TTC549 (cell line): Measurements from ENCODE around the gene SETD6.
A peak's percentile ranks its signal among the peaks of the same experiment; 100 is the strongest.

Source experiments
- FAIRE-seq: peaks from 2 replicates; lab custom pipeline; 2012; peaks lifted over from hg19 to GRCh38; lab: Jason Lieb, UNC

The SETD6 gene

GRCh38 chr16:58494981-58495520 lies 20.3 kb upstream of the SETD6 start:
- peak; percentile 81 for FAIRE-seq

DNA sequence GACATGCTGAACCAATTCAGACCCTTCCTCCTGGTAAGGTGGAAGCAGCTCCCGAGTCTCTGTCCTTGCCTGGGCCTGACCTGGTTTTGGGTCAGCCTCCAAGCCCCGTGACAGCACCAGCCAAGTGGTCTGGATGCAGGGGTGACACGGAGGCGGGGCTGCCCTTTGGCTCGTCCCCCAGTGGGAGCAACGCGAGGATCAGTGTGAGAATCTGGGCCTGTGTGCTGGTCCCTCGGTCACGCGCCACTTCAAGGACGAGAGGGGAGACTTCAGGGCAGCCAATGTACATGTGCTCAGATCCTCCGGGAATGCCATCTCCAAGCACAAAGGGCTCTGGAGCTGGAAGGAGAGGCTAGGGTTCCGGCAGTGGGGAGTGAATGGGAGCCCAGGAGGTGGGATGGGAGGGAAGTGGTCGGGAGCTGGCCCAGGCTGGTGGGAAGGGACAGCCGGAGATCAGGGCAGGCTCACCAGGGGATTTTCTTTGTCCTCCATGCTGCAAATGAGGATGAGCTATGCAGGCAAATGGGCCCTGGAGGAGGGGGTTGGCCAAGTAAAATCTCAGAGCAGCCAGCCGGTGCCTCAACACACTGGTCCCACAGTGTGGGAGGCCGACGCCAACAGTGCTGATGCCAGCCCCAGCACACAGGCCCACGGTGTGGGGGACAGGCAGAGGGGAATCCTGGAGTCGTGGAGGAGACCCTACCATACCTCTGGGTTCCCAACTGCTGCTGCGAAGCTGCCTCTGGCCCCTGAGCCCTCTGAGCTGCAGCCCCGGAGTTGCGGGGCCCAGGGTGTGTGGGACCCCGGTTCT lies 19.6 kb upstream of the SETD6 start:
- FAIRE-seq, result no peak

- FAIRE-seq, result no peak
These were observed 17.8 kb upstream of the SETD6 start for GRCh38 chr16:58497468-58497867.

GRCh38 chr16:58497935-58498334 lies 17.4 kb upstream of the SETD6 start:
- FAIRE-seq, result no peak

DNA sequence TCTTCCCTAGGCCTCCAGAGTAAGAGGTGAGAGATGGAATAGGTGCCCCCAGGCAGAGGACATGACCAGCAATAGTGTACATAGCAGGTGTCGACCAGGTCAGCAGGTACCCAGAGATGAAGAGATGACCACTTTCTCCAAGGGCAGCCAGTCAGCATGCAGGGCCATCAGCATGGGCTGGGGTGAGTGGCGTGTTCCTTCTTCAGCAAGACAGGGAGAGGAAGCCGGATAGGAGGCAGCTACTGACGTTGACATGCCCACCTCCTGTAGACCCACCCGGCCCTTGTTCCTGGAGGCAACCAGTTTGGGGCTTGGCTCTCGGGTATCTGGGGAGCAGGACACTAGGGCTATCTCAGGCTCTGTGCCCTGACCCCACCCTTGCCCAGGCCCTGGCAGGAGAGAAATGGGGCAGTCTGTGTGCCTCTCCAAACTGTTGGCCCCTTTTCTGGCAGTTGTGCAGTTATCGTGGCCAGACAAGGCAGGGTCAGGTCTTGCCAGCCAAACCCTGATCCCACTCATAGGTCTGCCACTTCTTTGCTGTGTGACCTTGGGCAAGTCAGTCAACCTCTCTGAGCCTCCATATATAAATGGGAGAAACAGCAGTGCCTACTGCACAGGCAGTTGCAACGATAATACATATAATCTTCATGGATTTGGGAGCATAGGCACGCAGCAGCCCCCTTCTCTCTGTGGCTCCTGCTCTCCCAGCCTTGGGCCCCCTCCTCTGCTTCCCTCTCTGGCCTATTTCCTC lies 16.8 kb upstream of the SETD6 start:
- FAIRE-seq, result no peak

GRCh38 chr16:58499092-58499511 lies 16.2 kb upstream of the SETD6 start:
- no peak for FAIRE-seq

- FAIRE-seq, result no peak
These were observed 15.5 kb upstream of the SETD6 start, which contains the start of gene NDRG4 for GRCh38 chr16:58499615-58500351. Gene NDRG4 (plus strand): TSS chr16:58500143. CDS start chr16:58500249, 106 bp downstream.

DNA sequence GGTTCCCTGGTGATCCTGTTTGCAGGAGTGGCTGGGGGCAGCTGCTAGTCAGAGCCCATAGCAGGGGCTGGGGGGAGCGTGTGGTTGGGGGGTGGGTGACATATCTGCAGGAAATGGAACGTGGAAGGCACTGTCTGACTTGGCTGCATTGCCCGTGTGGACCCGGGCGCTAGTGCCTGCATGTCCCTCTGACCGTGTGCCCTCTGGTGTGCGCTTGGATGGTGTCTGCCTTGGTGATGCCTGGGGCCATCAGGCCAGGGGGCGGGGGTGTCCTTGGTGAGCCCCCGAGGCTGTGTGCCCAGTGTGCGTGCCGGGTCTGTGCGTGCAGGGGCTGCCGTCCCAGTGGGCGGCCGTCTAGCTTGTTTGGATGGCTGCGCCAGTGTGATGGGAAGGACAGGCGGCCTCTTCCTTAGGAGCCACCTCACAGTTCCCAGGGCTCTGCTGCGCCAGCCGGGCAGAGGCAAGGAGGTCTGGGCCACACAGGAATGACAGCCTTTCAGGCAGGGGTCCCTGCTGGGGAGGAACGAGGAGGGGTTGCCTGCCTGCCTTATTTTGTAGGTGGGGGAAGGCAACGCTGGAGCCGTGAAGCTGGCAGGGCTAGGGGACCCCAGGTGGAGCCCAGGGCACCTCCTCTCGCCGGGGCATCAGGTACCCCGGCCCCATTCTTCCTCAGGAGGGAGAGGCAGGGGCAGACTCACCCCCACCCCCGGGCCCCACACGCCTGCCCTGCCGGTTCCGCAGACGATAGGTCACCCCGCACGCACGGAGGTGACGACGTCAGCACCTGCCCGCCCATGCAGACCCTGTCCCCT lies 14.7 kb upstream of the SETD6 start:
- no peak for FAIRE-seq

DNA sequence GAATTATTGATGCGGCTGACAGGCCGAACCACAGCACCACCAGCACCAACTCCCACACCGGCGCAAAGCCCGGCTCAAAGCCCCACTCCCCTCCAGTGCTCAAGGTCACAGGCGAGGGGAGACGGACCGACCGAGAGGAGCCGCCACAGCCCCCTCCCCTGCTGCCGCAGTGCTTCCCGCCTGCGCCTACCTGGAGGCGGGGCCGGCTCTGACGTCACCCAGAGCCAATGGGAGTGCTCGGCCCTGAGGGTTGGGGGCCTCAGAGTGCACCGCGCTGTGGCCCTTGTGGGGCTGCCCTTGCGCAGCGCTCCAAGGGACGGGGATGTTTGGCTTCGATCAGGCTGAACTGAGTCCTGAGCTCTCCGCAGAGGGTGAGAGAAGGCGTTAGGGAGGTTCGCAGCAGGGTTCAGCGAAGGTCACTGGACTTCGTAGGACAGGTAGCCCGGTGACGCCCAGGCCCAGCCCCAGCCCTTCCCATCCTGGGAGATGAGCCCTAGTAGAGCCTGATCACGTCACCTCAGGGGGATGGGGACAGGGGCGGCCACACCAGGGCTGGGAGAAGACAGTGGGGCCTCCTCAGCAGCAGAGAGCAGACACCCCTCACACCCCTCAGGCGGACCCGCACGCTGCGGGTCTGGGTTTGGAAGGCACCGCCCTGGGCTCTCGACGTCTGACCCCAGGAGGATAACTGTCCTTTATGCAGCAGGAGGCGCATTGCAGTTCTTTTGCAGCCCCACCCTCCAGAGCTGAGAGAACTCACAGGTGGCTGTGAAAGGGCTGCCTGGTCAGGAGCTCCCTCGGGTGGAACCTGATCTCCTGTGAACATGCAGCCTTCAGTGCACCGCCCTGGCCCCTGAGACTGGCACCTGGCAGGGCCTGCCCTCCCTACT lies 13.8 kb upstream of the SETD6 start:
- FAIRE-seq, result no peak

DNA sequence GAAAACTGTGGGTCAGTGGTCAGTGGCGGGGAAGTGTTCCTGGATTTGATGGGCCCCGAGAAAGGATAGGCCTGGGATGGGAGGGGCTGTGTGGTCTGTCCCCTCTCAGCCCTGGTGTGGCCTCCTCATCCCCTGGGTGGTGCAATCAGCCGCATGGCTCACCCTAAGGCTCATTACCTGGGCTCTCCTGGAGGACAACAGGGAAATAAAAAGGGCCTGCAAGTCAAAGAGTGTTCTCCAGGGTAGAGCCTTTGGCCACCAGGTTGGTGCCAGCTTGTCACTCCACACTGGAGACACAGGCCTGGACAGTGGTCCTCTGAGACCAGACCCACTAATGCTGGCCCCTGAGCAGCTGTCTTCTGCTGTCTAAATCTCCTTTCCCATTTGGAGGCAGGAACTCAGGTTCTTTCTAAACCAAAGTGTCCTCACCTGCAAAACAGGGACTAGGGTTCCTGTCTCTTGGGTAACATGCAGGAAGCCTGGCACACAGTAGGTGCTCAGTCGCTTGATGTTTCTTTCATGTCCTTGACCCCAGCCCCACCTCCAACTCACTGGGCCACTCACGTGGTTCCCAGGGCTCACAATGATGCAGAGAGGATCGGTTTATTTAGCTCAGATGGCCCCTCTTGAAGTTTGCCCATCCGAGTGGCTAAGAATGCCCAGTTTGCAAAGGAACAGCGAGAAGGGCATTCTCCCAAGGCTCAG lies 12.9 kb upstream of the SETD6 start:
- FAIRE-seq, result no peak

- no peak for FAIRE-seq
These were observed 12.0 kb upstream of the SETD6 start for GRCh38 chr16:58503166-58503862.

DNA sequence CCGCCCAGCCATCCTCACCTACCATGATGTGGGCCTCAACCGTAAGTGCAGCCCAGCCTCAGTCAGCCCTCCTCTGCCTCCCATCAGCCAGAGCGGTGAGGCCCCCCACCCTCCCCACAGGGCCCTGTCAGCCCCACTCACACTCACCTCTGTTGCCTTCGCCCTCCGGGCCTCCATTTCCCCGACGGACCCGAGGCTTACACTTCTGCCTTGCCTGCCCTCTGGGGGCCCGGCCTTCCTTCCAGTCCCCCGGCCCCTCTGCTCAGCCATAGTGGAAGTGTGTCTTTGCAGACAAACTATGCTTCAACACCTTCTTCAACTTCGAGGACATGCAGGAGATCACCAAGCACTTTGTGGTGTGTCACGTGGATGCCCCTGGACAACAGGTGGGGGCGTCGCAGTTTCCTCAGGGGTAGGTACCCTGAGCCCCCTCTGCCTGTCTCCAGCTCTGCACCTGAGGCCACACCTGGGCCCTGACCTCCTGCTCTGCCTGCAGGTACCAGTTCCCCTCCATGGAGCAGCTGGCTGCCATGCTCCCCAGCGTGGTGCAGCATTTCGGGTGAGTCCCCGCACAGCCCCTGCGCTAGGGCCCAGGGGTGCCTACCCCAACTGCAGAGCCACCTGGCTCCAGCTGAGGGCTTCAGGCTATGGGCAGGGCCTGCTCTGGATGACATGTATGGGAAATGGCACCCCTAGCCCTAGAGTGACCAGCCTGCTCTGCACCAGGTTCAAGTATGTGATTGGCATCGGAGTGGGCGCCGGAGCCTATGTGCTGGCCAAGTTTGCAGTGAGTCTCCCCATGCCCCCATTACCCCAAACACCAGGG lies 11.2 kb upstream of the SETD6 start:
- no peak for FAIRE-seq

GRCh38 chr16:58506241-58507194 lies 8.8 kb upstream of the SETD6 start:
- FAIRE-seq, result no peak

DNA sequence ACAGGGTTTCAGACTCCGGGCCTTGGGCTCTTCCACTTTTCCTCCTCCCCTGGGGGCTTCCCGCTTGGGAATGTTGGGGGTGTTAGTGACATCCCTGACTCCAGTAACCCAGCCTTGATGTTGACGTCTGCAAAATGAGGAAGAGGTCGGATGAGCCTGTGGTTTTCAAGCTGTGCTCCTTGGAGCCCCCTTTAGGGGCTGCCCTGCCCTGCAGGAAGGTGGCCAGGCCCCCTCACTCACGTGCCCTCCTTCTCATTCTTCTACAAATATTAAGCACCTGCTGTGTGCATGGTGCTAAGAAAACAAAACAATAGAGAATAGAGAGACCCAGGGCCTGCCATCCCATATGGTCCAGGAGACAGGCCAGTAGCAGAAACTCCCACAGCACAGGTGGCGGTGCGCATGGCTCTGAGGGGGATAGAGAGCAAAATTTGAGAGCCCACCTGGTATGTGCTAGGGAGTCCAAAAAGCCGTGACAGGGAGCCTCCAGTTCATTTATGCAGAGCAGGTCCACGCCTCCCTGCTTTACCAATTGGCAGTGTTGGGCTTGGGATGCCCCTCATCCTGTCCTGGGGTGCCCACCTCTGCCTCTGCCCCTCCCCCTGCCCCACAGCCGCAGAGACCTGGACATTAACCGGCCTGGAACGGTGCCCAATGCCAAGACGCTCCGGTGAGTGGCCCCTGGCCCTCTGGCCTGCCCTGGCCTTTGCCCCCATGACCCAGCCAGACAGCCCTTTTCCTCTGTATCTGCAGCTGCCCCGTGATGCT lies 7.9 kb upstream of the SETD6 start:
- no peak for FAIRE-seq

- no peak for FAIRE-seq
These were observed 7.2 kb upstream of the SETD6 start for GRCh38 chr16:58507963-58508670.
